Measurements from ENCODE around the gene HNRNPH3. TPM values are rescaled to one million over a fixed set of nuclear protein-coding genes. Genes with fewer than 3 reads are reported as not detected.
A peak's percentile ranks its signal among the peaks of the same experiment; 100 is the strongest.

The HNRNPH3 gene
- total and polyA plus RNA-seq, 7 donors = 73.1 to 180 (median 102) TPM

GRCh38 chr10:68296843-68297663, 34.8 kb upstream of the HNRNPH3 start:
- no peak for ATAC-seq
- 75 to 77% (median 75%) methylated on average over 9 of the region's 9 CpGs for WGBS, 3 donors
- H3K27me3 ChIP-seq (ENCODE audit: insufficient read depth in 3 of 3, low read length in 2 of 3) = no peaks in the 10 kb centered on the region
- no peaks in the 10 kb centered on the region for H3K36me3 ChIP-seq (ENCODE audit: insufficient read depth in 1 of 2, low read depth in 1 of 2)
- H3K4me3 ChIP-seq = no peak overlapping the region
- intact Hi-C loops (cut with DNase I) = no loop called here
- no peak overlapping the region for H3K27ac ChIP-seq
- H3K4me1 ChIP-seq = no peaks in the 10 kb centered on the region
- DNase-seq = no peak
- TF ChIP-seq, protein P1, sequence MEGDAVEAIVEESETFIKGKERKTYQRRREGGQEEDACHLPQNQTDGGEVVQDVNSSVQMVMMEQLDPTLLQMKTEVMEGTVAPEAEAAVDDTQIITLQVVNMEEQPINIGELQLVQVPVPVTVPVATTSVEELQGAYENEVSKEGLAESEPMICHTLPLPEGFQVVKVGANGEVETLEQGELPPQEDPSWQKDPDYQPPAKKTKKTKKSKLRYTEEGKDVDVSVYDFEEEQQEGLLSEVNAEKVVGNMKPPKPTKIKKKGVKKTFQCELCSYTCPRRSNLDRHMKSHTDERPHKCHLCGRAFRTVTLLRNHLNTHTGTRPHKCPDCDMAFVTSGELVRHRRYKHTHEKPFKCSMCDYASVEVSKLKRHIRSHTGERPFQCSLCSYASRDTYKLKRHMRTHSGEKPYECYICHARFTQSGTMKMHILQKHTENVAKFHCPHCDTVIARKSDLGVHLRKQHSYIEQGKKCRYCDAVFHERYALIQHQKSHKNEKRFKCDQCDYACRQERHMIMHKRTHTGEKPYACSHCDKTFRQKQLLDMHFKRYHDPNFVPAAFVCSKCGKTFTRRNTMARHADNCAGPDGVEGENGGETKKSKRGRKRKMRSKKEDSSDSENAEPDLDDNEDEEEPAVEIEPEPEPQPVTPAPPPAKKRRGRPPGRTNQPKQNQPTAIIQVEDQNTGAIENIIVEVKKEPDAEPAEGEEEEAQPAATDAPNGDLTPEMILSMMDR (IDR thresholded peaks at IDR 0.05) = no peak
- H3K9me3 ChIP-seq = no peaks in the 10 kb centered on the region

- no peaks in the 10 kb centered on the region for H3K4me1 ChIP-seq
- 85 to 93% (median 93%) methylated on average over 3 of the region's 3 CpGs for WGBS, 3 donors
- H3K36me3 ChIP-seq (ENCODE audit: insufficient read depth in 1 of 2, low read depth in 1 of 2) = no peaks in the 10 kb centered on the region
- H3K4me3 ChIP-seq = no peak overlapping the region
- no peak overlapping the region for H3K27ac ChIP-seq
- H3K27me3 ChIP-seq (ENCODE audit: insufficient read depth in 3 of 3, low read length in 2 of 3) = no peaks in the 10 kb centered on the region
- DNase-seq (no peak), ATAC-seq (no peak)
- TF ChIP-seq, protein P1 (IDR thresholded peaks at IDR 0.05) = no peak
- H3K9me3 ChIP-seq = no peaks in the 10 kb centered on the region
- intact Hi-C loops (cut with DNase I) = loop anchor here in 1 of 2 donors (5.0 to 10.0 kb wide), 4 partner anchors 56 to 446 kb away; no protein-coding TSS in a partner anchor
Observed at GRCh38 chr10:68301301-68301700, 30.6 kb upstream of the HNRNPH3 start.

GRCh38 chr10:68301790-68302502, 29.9 kb upstream of the HNRNPH3 start:
- ATAC-seq (peak; percentile 62 to 86 (median 67)), DNase-seq (no peak)
- TF ChIP-seq, protein P1 (IDR thresholded peaks at IDR 0.05) = peak; percentile 63
- intact Hi-C loops (cut with DNase I) = loop anchor here in 1 of 2 donors (5.0 to 10.0 kb wide), 4 partner anchors 57 to 447 kb away; no protein-coding TSS in a partner anchor
- H3K4me3 ChIP-seq = no peak overlapping the region
- no peaks in the 10 kb centered on the region for H3K9me3 ChIP-seq
- H3K4me1 ChIP-seq = no peaks in the 10 kb centered on the region
- 40 to 49% (median 46%) methylated on average over 6 of the region's 6 CpGs for WGBS, 3 donors
- H3K36me3 ChIP-seq (ENCODE audit: insufficient read depth in 1 of 2, low read depth in 1 of 2) = no peaks in the 10 kb centered on the region
- H3K27me3 ChIP-seq (ENCODE audit: insufficient read depth in 3 of 3, low read length in 2 of 3) = no peaks in the 10 kb centered on the region
- no peak overlapping the region for H3K27ac ChIP-seq

DNA sequence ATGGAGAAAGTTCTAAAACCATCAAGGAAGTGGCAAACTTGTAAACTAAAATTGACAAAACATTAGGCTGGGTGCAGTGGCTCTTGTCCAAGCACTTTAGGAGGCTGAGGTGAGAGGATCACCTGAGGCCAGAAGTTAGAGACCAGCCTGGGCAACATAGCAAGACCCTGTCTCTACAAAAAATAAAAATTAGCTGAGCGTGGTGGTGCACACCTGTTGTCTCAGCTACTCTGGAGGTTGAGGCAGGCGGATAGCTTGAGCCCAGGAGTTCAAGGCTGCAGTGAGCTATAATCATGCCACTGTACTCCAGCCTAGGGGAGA, 29.4 kb upstream of the HNRNPH3 start:
- H3K9me3 ChIP-seq = no peaks in the 10 kb centered on the region
- no peaks in the 10 kb centered on the region for H3K4me1 ChIP-seq
- DNase-seq = no peak
- WGBS, 3 donors = 40 to 70% (median 64%) methylated on average over 2 of the region's 2 CpGs
- H3K27me3 ChIP-seq (ENCODE audit: insufficient read depth in 3 of 3, low read length in 2 of 3) = no peaks in the 10 kb centered on the region
- no peak overlapping the region for H3K27ac ChIP-seq
- no peaks in the 10 kb centered on the region for H3K36me3 ChIP-seq (ENCODE audit: insufficient read depth in 1 of 2, low read depth in 1 of 2)
- ATAC-seq = peak in 2 of 4 donors; percentile 13 to 15
- TF ChIP-seq, protein P1 (IDR thresholded peaks at IDR 0.05) = no peak
- H3K4me3 ChIP-seq = no peak overlapping the region
- intact Hi-C loops (cut with DNase I) = loop anchor here in 1 of 2 donors (5.0 to 10.0 kb wide), 4 partner anchors 58 to 448 kb away; no protein-coding TSS in a partner anchor

All from psoas muscle (tissue), 8 donors.